HFFc6 (cell line): ENCODE results near the gene TMEM158. TPM values are rescaled to one million over a fixed set of nuclear protein-coding genes. Genes with fewer than 3 reads are reported as not detected.
A peak's percentile ranks its signal among the peaks of the same experiment; 100 is the strongest.

Source experiments
- DNase-seq: peaks from one replicate; pipeline ENCODE4 v3.0.0-alpha.2; 2018
- H3K27ac Mint-ChIP-seq: 2 replicates; pipeline ENCODE4 v1.8.0; 2020; ENCODE audit warnings: mild to moderate bottlenecking, mixed read lengths
- H3K27me3 Mint-ChIP-seq: 2 replicates; pipeline ENCODE4 v1.8.0; 2021; ENCODE audit warnings: mild to moderate bottlenecking, moderate library complexity, mixed read lengths; ENCODE audit not compliant: insufficient read depth
- H3K36me3 Mint-ChIP-seq: 2 replicates; pipeline ENCODE4 v1.8.0; 2021; ENCODE audit warnings: low read depth, mixed read lengths
- H3K4me1 Mint-ChIP-seq: 2 replicates; pipeline ENCODE4 v1.8.0; 2020; ENCODE audit warnings: low read depth, mixed read lengths
- H3K4me3 Mint-ChIP-seq: 2 replicates; pipeline ENCODE4 v1.8.0; 2020; ENCODE audit warnings: mild to moderate bottlenecking, moderate library complexity, mixed read lengths
- H3K9me3 Mint-ChIP-seq: 2 replicates; pipeline ENCODE4 v1.8.0; 2020; ENCODE audit warnings: mild to moderate bottlenecking, mixed read lengths
- CTCF ChIP-seq: fragments of 200-600 bp; sonication (generic); IDR thresholded peaks from 2 replicates; pipeline ENCODE4 v1.5.0; 2021; ENCODE audit warnings: antibody characterized with exemption, mild to moderate bottlenecking
- total RNA-seq, 6 experiments: library from RNA; stranded (reverse); fragmentation: NEBNext Ultra II Directional; extraction: Animal tissue kit (Norgen Biotek cat#: 25700); gene quantifications; 2 replicates in 1 of 6; 3 replicates in 5 of 6; pipeline ENCODE4 v1.2.3, GENCODE V29; 2021

Gene TMEM158
- total RNA-seq, 6 experiments from 2014 or later, result 26.1 to 82.2 (median 29.4) TPM

DNA sequence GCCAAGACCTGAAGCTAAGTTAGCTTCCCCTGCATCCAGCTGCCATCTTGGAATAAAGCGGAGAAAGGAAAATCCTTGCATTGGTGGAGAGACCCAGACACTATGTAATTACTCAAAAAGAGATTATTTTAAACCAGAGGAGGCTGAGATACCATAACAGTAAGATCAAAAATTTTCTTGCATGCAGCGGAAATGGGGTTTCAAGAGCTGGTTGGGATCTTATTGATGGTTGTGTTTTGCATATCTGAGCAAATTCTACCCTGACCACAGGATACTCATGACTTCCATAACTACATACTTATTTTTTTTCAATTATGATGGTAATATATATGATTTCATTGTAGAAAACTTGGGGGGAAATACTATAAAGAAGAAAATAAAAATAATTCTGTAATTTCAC is 17.5 kb downstream of the TMEM158 start:
- no peak for DNase-seq
- Mint-ChIP-seq H3K27ac (no peak overlapping the region), H3K27me3 (no peaks in the 10 kb centered on the region; the same call in 1 of the 2 replicates), H3K9me3 (no peaks in the 10 kb centered on the region), H3K4me1 (peaks cover 52% of the 10 kb centered on the region), H3K4me3 (no peak overlapping the region), H3K36me3 (no peaks in the 10 kb centered on the region)
- TF ChIP-seq CTCF, result no peak

DNA sequence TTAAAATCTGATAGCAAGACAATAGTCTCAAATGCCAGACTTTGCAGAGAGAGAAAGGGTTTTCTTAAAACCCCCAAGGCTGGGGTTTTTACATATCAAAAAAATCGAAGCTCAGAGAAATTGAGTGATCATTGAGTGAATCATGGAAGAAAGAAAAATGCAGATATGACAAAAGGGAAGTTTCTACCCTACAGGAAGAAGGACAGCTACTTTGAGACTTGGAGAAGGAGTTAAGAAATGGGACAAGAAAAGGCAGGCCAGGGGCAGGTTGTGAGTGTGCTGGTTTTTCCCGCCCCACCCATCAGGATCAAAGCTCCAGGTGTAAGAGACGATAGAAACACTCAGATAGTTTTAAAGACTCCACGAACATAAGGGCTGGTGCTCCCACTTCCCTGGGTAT is 18.6 kb downstream of the TMEM158 start:
- H3K4me3 Mint-ChIP-seq, result no peak overlapping the region
- no peak overlapping the region for H3K27ac Mint-ChIP-seq
- H3K4me1 Mint-ChIP-seq, result peaks cover 52% of the 10 kb centered on the region
- no peaks in the 10 kb centered on the region for H3K9me3 Mint-ChIP-seq
- H3K27me3 Mint-ChIP-seq, result no peaks in the 10 kb centered on the region; the same call in 1 of the 2 replicates
- DNase-seq, result no peak
- no peak for TF ChIP-seq CTCF
- no peaks in the 10 kb centered on the region for H3K36me3 Mint-ChIP-seq

GRCh38 chr3:45205126-45205525 is 21.0 kb downstream of the TMEM158 start:
- H3K27ac Mint-ChIP-seq, result peak overlapping the region; percentile 37
- peak; percentile 55 for DNase-seq
- H3K4me3 Mint-ChIP-seq, result no peak overlapping the region
- H3K27me3 Mint-ChIP-seq, result no peaks in the 10 kb centered on the region; the same call in 1 of the 2 replicates
- H3K36me3 Mint-ChIP-seq, result no peaks in the 10 kb centered on the region
- TF ChIP-seq CTCF, result no peak
- no peaks in the 10 kb centered on the region for H3K9me3 Mint-ChIP-seq
- H3K4me1 Mint-ChIP-seq, result peaks cover 44% of the 10 kb centered on the region

GRCh38 chr3:45204136-45204535 is 22.0 kb downstream of the TMEM158 start:
- no peaks in the 10 kb centered on the region for H3K36me3 Mint-ChIP-seq
- no peak for TF ChIP-seq CTCF

DNA sequence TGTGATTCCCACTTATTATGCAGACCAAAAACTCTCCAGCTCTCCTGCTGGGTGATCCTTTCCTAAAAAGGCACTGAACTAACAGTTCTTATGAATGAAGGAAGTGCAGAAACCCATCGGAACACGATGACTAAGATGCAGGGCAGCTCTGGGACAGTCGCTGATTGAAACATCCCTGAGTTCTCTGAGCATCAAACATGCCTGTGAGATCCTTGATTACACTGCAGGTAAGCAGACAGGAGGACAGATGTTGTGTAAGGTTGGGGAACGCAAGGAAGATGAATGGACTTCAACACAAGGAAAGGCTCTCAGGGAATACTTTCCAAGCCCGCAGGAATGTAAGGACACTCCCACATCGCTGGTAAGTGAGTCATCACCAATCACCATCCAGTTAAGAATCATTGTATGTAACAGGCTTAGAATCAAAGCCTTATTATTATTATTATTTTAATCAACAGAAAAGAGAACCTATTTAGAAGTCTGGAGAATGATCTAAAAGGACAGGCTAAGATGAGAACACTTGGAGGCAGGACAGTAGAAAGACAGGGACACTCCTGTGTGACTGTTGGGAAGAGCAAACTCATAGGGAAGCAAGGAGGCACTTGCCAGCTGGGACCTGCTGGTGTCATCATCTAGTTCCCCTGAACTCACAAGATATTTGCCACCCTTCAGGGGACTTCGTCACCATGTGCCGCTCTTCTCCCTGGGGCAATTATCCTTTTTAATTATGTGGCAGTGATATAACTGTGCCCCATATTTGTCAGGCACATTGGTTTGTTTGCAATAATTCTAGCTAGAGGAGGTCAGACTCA is 26.0 kb downstream of the TMEM158 start:
- H3K27me3 Mint-ChIP-seq, result no peaks in the 10 kb centered on the region
- H3K27ac Mint-ChIP-seq, result peak overlapping the region; percentile 95
- DNase-seq, result peak; percentile 76
- H3K4me3 Mint-ChIP-seq, result peak overlapping the region; percentile 59
- peaks cover 49% of the 10 kb centered on the region for H3K4me1 Mint-ChIP-seq
- H3K36me3 Mint-ChIP-seq, result no peaks in the 10 kb centered on the region
- TF ChIP-seq CTCF, result no peak
- H3K9me3 Mint-ChIP-seq, result no peaks in the 10 kb centered on the region

More at GRCh38 chr3:45204136-45204535, 22.0 kb downstream of the TMEM158 start:
- no peaks in the 10 kb centered on the region; the same call in 1 of the 2 replicates for H3K27me3 Mint-ChIP-seq
- no peak overlapping the region for H3K4me3 Mint-ChIP-seq
- peak overlapping the region; percentile 67 for H3K27ac Mint-ChIP-seq
- no peak for DNase-seq
- H3K4me1 Mint-ChIP-seq, result peaks cover 47% of the 10 kb centered on the region
- H3K9me3 Mint-ChIP-seq, result no peaks in the 10 kb centered on the region
